Ovary (tissue), 9 donors: Measurements from ENCODE around the gene MT1HL1. TPM values are rescaled to one million over a fixed set of nuclear protein-coding genes. Genes with fewer than 3 reads are reported as not detected.

ENCODE experiments used
- DNase-seq, 5 donors: peaks; one replicate each; pipeline ENCODE4 v3.0.0-alpha.2; 2019 to 2020
- H3K27ac ChIP-seq, 2 donors: fragments of 200-600 bp; one replicate each; pipeline versions ENCODE4 v1.5.1 to v1.8.0; 2019 to 2022
- H3K27me3 ChIP-seq: fragments of 200-600 bp; one replicate; pipeline ENCODE4 v1.8.0; 2022
- H3K36me3 ChIP-seq: fragments of 200-600 bp; sonication (generic); one replicate; pipeline ENCODE4 v1.5.1; 2019
- H3K4me1 ChIP-seq: one replicate; pipeline ENCODE4 v1.8.1; 2013; ENCODE audit warnings: mild to moderate bottlenecking, moderate library complexity; ENCODE audit not compliant: insufficient read depth
- H3K4me3 ChIP-seq: fragments of 200-600 bp; sonication (generic); one replicate; pipeline ENCODE4 v1.5.1; 2017
- H3K9me3 ChIP-seq, 2 donors: fragments of 200-600 bp in 1 of 2; sonication (generic) in 1 of 2; one replicate each; pipeline versions ENCODE4 v1.5.1 to v1.8.1; 2013 to 2019; ENCODE audit warnings: mild to moderate bottlenecking in 1 of 2, moderate library complexity in 1 of 2
- EP300 ChIP-seq: sonication (generic); formaldehyde crosslinking; IDR thresholded peaks from one replicate; pipeline ENCODE4 v1.6.1; 2017; ENCODE audit warnings: antibody characterized with exemption
- POLR2A ChIP-seq: fragments of 450-650 bp; IDR thresholded peaks from one replicate; pipeline ENCODE4 v1.6.1; 2017; ENCODE audit warnings: antibody characterized with exemption, mild to moderate bottlenecking, moderate library complexity
- WGBS, 3 donors: extraction: QIAGEN DNeasy Blood & Tissue Kit in 1 of 3; methylation state at CpG; one replicate each; pipeline versions ENCODE4 v1.1.5 to v1.1.7; 2013 to 2017; 5-methylcytosine and 5-hydroxymethylcytosine counted together
- intact Hi-C, 4 donors: fragments of 100-400 bp; cut with DNase I; formaldehyde crosslinking; loops; one replicate each; pipeline versions ENCODE4 v1.11.0 to v1.15.1; 2022 to 2023
- polyA plus RNA-seq, 2 donors: library from polyadenylated mRNA; stranded (reverse); fragments of 200-250 nt in 1 of 2; fragments of 350-450 nt in 1 of 2; fragmentation: Illumina TruSeq in 1 of 2; extraction: RNeasy Lipid Tissue Mini Kit (QIAGEN cat#74804) in 1 of 2; gene quantifications; one replicate each; pipeline ENCODE4 v1.2.3, GENCODE V29; 2013 to 2014
- total RNA-seq, 7 donors: library from RNA; depleted of rRNA in 2 of 7; stranded (reverse); fragments of >200 nt in 2 of 7; fragmentation: NEBNext Ultra II Directional in 3 of 7; extraction: Animal tissue kit (Norgen Biotek cat#: 25700) in 3 of 7; gene quantifications; one replicate each; pipeline versions ENCODE4 v1.1.0 to v1.2.4, GENCODE V29; 2016 to 2023
- TF ChIP-seq, protein P1 (sequence below), 3 donors: fragments of 450-650 bp in 2 of 3; fragments of 200-600 bp in 1 of 3; IDR thresholded peaks; one replicate each; pipeline versions ENCODE4 v1.5.1 to v1.8.0; 2016 to 2022; ENCODE audit warnings: antibody characterized with exemption in 3 of 3, mild to moderate bottlenecking in 1 of 3
- donor health status: DM: no; HTN: no; CAD: no; lungs with moderate emphysema.
- donor health status: DM: no; HTN: no; CAD: no.
- donor health status: Bipolar disorder and iron deficiency.
- donor health status: DM: yes; HTN: yes; CAD: no.
- donor health status: DM: no; HTN: no; CAD: no.
- donor health status: DM: yes; HTN: yes; CAD: no.

Gene MT1HL1
- total and polyA plus RNA-seq, 9 donors, result not detected

DNA sequence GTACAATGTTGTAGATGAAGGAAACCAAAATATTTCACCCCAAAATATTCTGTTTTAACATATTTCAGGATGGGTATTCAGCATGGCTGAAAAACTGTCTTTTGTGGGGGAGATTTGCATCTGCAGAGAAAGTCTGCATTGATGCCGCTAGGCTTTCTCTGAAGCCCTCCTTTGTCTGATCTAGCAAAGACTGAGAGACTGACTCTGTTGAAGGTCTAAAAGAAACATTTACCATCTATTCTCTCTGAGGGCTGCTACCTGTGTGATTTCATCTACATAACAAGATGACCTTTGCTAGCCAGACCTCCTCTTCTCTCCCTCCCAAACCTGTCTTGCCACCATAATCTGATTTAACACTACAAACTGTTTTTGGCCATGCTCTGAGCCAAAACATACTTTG, 12.4 kb upstream of the MT1HL1 start:
- no peak for DNase-seq
- H3K27ac ChIP-seq, result no peak overlapping the region
- no peaks in the 10 kb centered on the region for H3K27me3 ChIP-seq
- H3K9me3 ChIP-seq, result no peaks in the 10 kb centered on the region
- TF ChIP-seq EP300 (no peak), POLR2A (no peak)
- TF ChIP-seq, protein P1, sequence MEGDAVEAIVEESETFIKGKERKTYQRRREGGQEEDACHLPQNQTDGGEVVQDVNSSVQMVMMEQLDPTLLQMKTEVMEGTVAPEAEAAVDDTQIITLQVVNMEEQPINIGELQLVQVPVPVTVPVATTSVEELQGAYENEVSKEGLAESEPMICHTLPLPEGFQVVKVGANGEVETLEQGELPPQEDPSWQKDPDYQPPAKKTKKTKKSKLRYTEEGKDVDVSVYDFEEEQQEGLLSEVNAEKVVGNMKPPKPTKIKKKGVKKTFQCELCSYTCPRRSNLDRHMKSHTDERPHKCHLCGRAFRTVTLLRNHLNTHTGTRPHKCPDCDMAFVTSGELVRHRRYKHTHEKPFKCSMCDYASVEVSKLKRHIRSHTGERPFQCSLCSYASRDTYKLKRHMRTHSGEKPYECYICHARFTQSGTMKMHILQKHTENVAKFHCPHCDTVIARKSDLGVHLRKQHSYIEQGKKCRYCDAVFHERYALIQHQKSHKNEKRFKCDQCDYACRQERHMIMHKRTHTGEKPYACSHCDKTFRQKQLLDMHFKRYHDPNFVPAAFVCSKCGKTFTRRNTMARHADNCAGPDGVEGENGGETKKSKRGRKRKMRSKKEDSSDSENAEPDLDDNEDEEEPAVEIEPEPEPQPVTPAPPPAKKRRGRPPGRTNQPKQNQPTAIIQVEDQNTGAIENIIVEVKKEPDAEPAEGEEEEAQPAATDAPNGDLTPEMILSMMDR (IDR thresholded peaks at IDR 0.05), result no peak
- H3K36me3 ChIP-seq, result no peaks in the 10 kb centered on the region
- WGBS, 3 donors, result 68 to 81% (median 76%) methylated on average over 1 of the region's 1 CpG
- intact Hi-C loops, result no loop called here
- no peak overlapping the region for H3K4me3 ChIP-seq
- H3K4me1 ChIP-seq, result no peaks in the 10 kb centered on the region

DNA sequence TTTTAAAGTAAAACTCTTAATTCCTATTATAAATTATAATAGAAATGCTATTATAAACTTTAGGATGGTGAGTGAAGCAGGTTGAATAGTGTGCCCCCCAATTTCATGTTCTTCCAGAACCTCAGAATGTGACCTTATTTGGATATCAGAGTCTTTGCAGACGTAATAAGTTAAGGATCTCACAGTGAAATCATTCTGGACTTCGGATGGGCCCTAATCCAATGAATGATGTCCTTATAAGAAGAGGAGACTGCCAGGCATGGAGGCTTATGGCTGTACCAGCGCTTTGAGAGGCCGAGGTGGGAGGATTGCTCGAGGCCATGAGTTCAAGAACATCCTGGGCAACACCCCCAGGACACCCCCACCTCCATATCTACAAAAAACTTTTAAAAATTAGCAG, 9.4 kb upstream of the MT1HL1 start:
- Histone ChIP-seq H3K9me3 (no peaks in the 10 kb centered on the region), H3K27ac (no peak overlapping the region), H3K4me3 (no peak overlapping the region), H3K36me3 (no peaks in the 10 kb centered on the region), H3K27me3 (no peaks in the 10 kb centered on the region), H3K4me1 (no peaks in the 10 kb centered on the region)
- TF ChIP-seq EP300 (no peak), POLR2A (no peak)
- TF ChIP-seq, protein P1 (IDR thresholded peaks at IDR 0.05), result no peak
- WGBS, 3 donors, result 79 to 85% (median 82%) methylated on average over 5 of the region's 5 CpGs
- intact Hi-C loops, result no loop called here
- DNase-seq, result no peak

DNA sequence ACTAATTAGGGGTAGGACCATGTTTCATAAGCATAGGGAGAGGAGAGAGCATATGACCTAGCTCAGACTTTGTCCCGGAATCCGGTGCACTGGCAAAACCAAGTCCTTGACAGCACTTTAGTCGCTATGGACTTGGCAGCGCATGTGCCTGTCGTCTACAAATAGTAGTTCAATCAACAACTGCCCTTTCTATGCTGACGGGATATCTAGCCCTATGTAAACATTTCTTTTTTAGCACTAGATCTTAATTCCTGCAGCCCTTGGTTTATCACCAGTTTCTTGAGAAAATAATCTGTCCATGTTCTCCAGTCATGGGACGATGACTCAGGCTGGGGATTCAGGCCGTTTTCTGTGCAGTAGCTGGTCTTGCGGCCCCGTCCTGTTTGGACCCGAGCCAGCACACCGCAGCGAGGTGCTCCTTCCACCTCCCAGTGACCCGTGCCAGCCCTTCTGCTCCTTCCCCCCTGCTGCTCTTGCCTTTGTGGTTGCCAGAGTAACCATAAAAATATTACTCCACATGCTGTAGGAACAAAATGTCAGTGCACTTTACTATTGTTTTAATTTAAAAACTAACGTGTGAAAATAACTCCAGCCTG, 8.6 kb upstream of the MT1HL1 start:
- no peak overlapping the region for H3K4me3 ChIP-seq
- H3K27ac ChIP-seq, result no peak overlapping the region
- TF ChIP-seq, protein P1 (IDR thresholded peaks at IDR 0.05), result no peak
- no peak for TF ChIP-seq POLR2A
- no peak for TF ChIP-seq EP300
- peak in 4 of 5 donors; percentile 19 to 39 (median 28) for DNase-seq
- 35 to 45% (median 39%) methylated on average over 15 of the region's 15 CpGs for WGBS, 3 donors
- H3K27me3 ChIP-seq, result no peaks in the 10 kb centered on the region
- H3K9me3 ChIP-seq, result no peaks in the 10 kb centered on the region
- no peaks in the 10 kb centered on the region for H3K4me1 ChIP-seq
- intact Hi-C loops, result no loop called here
- H3K36me3 ChIP-seq, result no peaks in the 10 kb centered on the region

DNA sequence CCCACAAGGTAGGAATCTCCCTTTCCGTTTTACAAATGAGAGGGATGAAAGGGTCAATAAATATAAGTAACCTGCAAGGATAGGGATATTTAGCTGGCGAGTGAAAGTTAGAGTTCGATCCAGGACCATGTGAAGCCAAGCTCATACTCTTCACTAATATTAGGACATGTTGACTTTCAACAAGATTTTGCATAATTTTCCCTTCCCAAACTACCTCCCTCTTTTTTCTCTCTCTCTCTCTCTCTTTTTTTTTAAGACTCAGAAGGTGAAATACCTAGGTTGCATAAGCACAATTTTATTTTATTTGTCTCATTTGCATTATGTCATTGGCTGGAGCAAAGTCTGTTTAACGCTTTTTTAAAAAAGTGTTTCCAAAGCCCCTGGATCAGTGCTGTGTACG, 8.1 kb upstream of the MT1HL1 start:
- no peak overlapping the region for H3K4me3 ChIP-seq
- TF ChIP-seq, protein P1 (IDR thresholded peaks at IDR 0.05), result no peak
- TF ChIP-seq POLR2A (no peak), EP300 (no peak)
- no peaks in the 10 kb centered on the region for H3K36me3 ChIP-seq
- no peak overlapping the region for H3K27ac ChIP-seq
- 84 to 88% (median 87%) methylated on average over 5 of the region's 5 CpGs for WGBS, 3 donors
- no peaks in the 10 kb centered on the region for H3K9me3 ChIP-seq
- intact Hi-C loops, result no loop called here
- no peak for DNase-seq
- H3K4me1 ChIP-seq, result no peaks in the 10 kb centered on the region
- no peaks in the 10 kb centered on the region for H3K27me3 ChIP-seq
